Stimulated activated effector memory CD8-positive, alpha-beta T cell treated with anti-CD3 and anti-CD28 coated beads, Interleukin-12 subunit alpha, Interleukin-12 subunit beta, amount 100 ng/mL, for 72 hours (primary cell): ENCODE data around the gene PCGF1.

Source experiments
- ATAC-seq: fragments of 150-1000 bp; cut with Tn5 transposase; 2 replicates; pipeline ENCODE4 v1.10.0; 2021
- DNase-seq, 2 donors: peaks; one replicate each; pipeline ENCODE4 v3.0.0; 2021 to 2022; ENCODE audit warnings: low spot score in 2 of 2
- H3K27ac Mint-ChIP-seq: one replicate; pipeline ENCODE4 v1.8.0; 2022; ENCODE audit warnings: mild to moderate bottlenecking, mixed read lengths
- H3K36me3 Mint-ChIP-seq: one replicate; pipeline ENCODE4 v1.8.0; 2022; ENCODE audit warnings: mild to moderate bottlenecking, mixed read lengths
- H3K4me1 Mint-ChIP-seq: one replicate; pipeline ENCODE4 v1.8.0; 2022; ENCODE audit warnings: mixed read lengths
- H3K4me3 Mint-ChIP-seq: one replicate; pipeline ENCODE4 v1.8.0; 2022; ENCODE audit warnings: mild to moderate bottlenecking, mixed read lengths
- H3K9me3 Mint-ChIP-seq: one replicate; pipeline ENCODE4 v1.8.0; 2022; ENCODE audit warnings: mixed read lengths

Gene PCGF1

GRCh38 chr2:74529357-74530238, 22.1 kb upstream of the PCGF1 start, which contains the start of the genes AUP1 and HTRA2:
TSS of gene AUP1 (minus strand) at chr2:74529706. CDS start at chr2:74529629, 77 bp downstream.
TSS of gene HTRA2 (plus strand) at chr2:74529933. CDS start at chr2:74530007, 74 bp downstream.
- H3K9me3 Mint-ChIP-seq = no peaks in the 10 kb centered on the region
- H3K36me3 Mint-ChIP-seq = peaks cover 87% of the 10 kb centered on the region
- ATAC-seq (peak; percentile 91), DNase-seq (peak; percentile 76 to 96)
- peak within 1 kb of the TSS; percentile 98 for H3K4me3 Mint-ChIP-seq
- peaks cover 48% of the 10 kb centered on the region for H3K4me1 Mint-ChIP-seq
- H3K27ac Mint-ChIP-seq = peak within 1 kb of the TSS; percentile 96

- peak; percentile 2 for ATAC-seq
- Mint-ChIP-seq H3K36me3 (peaks cover 86% of the 10 kb centered on the region), H3K9me3 (no peaks in the 10 kb centered on the region), H3K4me1 (peaks cover 48% of the 10 kb centered on the region), H3K4me3 (peak overlapping the region; percentile 98), H3K27ac (peak overlapping the region; percentile 96)
- no peak for DNase-seq
Observed at GRCh38 chr2:74528600-74529356, 21.3 kb upstream of the PCGF1 start.

- peaks cover 48% of the 10 kb centered on the region for H3K4me1 Mint-ChIP-seq
- H3K4me3 Mint-ChIP-seq = peak overlapping the region; percentile 98
- H3K36me3 Mint-ChIP-seq = peaks cover 76% of the 10 kb centered on the region
- no peak for DNase-seq
- H3K27ac Mint-ChIP-seq = peak overlapping the region; percentile 96
- H3K9me3 Mint-ChIP-seq = no peaks in the 10 kb centered on the region
- ATAC-seq = no peak
Observed at GRCh38 chr2:74527741-74528140, 20.2 kb upstream of the PCGF1 start.

- H3K9me3 Mint-ChIP-seq = no peaks in the 10 kb centered on the region
- H3K36me3 Mint-ChIP-seq = peaks cover 66% of the 10 kb centered on the region
- DNase-seq (no peak), ATAC-seq (no peak)
- peak overlapping the region; percentile 98 for H3K4me3 Mint-ChIP-seq
- peaks cover 40% of the 10 kb centered on the region for H3K4me1 Mint-ChIP-seq
- H3K27ac Mint-ChIP-seq = no peak overlapping the region
Observed at GRCh38 chr2:74526649-74527230, 19.2 kb upstream of the PCGF1 start.

- Mint-ChIP-seq H3K4me3 (peak within 1 kb of the TSS; percentile 98), H3K36me3 (peaks cover 58% of the 10 kb centered on the region), H3K4me1 (peaks cover 32% of the 10 kb centered on the region), H3K27ac (no peak within 1 kb of the TSS), H3K9me3 (no peaks in the 10 kb centered on the region)
- ATAC-seq (no peak), DNase-seq (no peak)
Observed at GRCh38 chr2:74525717-74526648, 18.5 kb upstream of the PCGF1 start, which contains the start of gene DQX1. TSS of gene DQX1 (minus strand) at chr2:74526231. CDS start at chr2:74525729, 502 bp downstream.

GRCh38 chr2:74524955-74525716, 17.6 kb upstream of the PCGF1 start:
- ATAC-seq = no peak
- H3K9me3 Mint-ChIP-seq = no peaks in the 10 kb centered on the region
- H3K27ac Mint-ChIP-seq = no peak overlapping the region
- H3K36me3 Mint-ChIP-seq = peaks cover 51% of the 10 kb centered on the region
- no peak for DNase-seq
- H3K4me3 Mint-ChIP-seq = no peak overlapping the region
- H3K4me1 Mint-ChIP-seq = peaks cover 28% of the 10 kb centered on the region

- DNase-seq (no peak), ATAC-seq (no peak)
- Mint-ChIP-seq H3K4me3 (no peak overlapping the region), H3K36me3 (peaks cover 41% of the 10 kb centered on the region), H3K9me3 (no peaks in the 10 kb centered on the region), H3K27ac (no peak overlapping the region), H3K4me1 (peaks cover 27% of the 10 kb centered on the region)
Observed at GRCh38 chr2:74524005-74524404, 16.5 kb upstream of the PCGF1 start.

GRCh38 chr2:74522516-74522915, 15.0 kb upstream of the PCGF1 start:
- Mint-ChIP-seq H3K4me1 (peaks cover 13% of the 10 kb centered on the region), H3K4me3 (no peak overlapping the region), H3K36me3 (peaks cover 26% of the 10 kb centered on the region), H3K27ac (no peak overlapping the region), H3K9me3 (no peaks in the 10 kb centered on the region)
- ATAC-seq (no peak), DNase-seq (no peak)

- DNase-seq = no peak
- H3K4me1 Mint-ChIP-seq = peaks cover 16% of the 10 kb centered on the region
- H3K36me3 Mint-ChIP-seq = no peaks in the 10 kb centered on the region
- no peaks in the 10 kb centered on the region for H3K9me3 Mint-ChIP-seq
- H3K4me3 Mint-ChIP-seq = peak overlapping the region; percentile 73
- no peak for ATAC-seq
- no peak overlapping the region for H3K27ac Mint-ChIP-seq
Observed at GRCh38 chr2:74516650-74517049, 9.2 kb upstream of the PCGF1 start.

- H3K27ac Mint-ChIP-seq = no peak overlapping the region
- DNase-seq = peak; percentile 60 to 84
- peak; percentile 82 for ATAC-seq
- no peaks in the 10 kb centered on the region for H3K36me3 Mint-ChIP-seq
- peak overlapping the region; percentile 73 for H3K4me3 Mint-ChIP-seq
- H3K4me1 Mint-ChIP-seq = peaks cover 16% of the 10 kb centered on the region
- no peaks in the 10 kb centered on the region for H3K9me3 Mint-ChIP-seq
Observed at GRCh38 chr2:74515981-74516633, 8.6 kb upstream of the PCGF1 start.

GRCh38 chr2:74515271-74515980, 7.9 kb upstream of the PCGF1 start:
- no peak overlapping the region for H3K27ac Mint-ChIP-seq
- DNase-seq (no peak), ATAC-seq (no peak)
- H3K4me3 Mint-ChIP-seq = peak overlapping the region; percentile 73
- H3K9me3 Mint-ChIP-seq = no peaks in the 10 kb centered on the region
- H3K4me1 Mint-ChIP-seq = peaks cover 16% of the 10 kb centered on the region
- no peaks in the 10 kb centered on the region for H3K36me3 Mint-ChIP-seq

GRCh38 chr2:74514368-74515270, 7.1 kb upstream of the PCGF1 start, which contains the start of gene TLX2:
TSS of gene TLX2 (plus strand) at chr2:74514450. CDS start at chr2:74514807, 357 bp downstream.
- H3K27ac Mint-ChIP-seq = no peak within 1 kb of the TSS
- ATAC-seq = peak; percentile 6

More at GRCh38 chr2:74514368-74515270, 7.1 kb upstream of the PCGF1 start, which contains the start of gene TLX2:
- H3K36me3 Mint-ChIP-seq = no peaks in the 10 kb centered on the region
- H3K4me3 Mint-ChIP-seq = peak within 1 kb of the TSS; percentile 73
- no peaks in the 10 kb centered on the region for H3K9me3 Mint-ChIP-seq
- DNase-seq = no peak
- peaks cover 16% of the 10 kb centered on the region for H3K4me1 Mint-ChIP-seq
